Measurements from ENCODE around the gene TSC22D1. TPM values are rescaled to one million over a fixed set of nuclear protein-coding genes. Genes with fewer than 3 reads are reported as not detected.
A peak's percentile ranks its signal among the peaks of the same experiment; 100 is the strongest.

TSC22D1 gene
- total RNA-seq, 1 donor from 2014 or later, result 97.7 TPM

DNA sequence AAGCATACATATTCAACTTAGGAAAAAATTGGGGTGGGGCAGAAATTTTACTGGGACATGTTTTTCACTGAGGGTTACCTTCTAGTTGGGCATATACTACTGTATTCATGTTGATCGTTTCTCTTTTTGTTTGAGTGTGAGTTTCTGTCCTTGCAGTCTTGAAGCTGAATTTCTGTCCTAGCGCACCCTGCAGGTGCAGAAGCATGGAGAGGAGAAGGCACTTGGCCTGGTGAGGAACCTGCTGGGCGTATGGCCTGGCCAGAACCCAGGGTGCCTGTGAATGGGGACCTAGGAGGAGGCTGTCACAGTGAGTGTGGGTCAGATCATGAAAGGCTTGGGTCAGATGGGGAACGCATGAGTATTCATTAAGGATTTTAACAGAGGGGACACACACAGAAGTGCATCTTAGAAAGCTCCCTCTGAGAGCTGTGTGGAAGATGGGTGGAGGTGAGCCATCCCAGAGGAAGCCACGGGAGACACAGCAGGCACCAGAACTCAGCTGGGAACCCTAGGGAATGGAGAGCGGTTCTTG lies 165.7 kb downstream of the TSC22D1 start:
- Histone ChIP-seq H3K36me3 (no peaks in the 10 kb centered on the region), H3K27me3 (no peaks in the 10 kb centered on the region), H3K9me3 (no peaks in the 10 kb centered on the region), H3K27ac (no peak overlapping the region), H3K4me3 (no peak overlapping the region), H3K4me1 (no peaks in the 10 kb centered on the region)
- intact Hi-C loops (cut with DNase I), result no loop called here
- TF ChIP-seq, protein P1, sequence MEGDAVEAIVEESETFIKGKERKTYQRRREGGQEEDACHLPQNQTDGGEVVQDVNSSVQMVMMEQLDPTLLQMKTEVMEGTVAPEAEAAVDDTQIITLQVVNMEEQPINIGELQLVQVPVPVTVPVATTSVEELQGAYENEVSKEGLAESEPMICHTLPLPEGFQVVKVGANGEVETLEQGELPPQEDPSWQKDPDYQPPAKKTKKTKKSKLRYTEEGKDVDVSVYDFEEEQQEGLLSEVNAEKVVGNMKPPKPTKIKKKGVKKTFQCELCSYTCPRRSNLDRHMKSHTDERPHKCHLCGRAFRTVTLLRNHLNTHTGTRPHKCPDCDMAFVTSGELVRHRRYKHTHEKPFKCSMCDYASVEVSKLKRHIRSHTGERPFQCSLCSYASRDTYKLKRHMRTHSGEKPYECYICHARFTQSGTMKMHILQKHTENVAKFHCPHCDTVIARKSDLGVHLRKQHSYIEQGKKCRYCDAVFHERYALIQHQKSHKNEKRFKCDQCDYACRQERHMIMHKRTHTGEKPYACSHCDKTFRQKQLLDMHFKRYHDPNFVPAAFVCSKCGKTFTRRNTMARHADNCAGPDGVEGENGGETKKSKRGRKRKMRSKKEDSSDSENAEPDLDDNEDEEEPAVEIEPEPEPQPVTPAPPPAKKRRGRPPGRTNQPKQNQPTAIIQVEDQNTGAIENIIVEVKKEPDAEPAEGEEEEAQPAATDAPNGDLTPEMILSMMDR (IDR thresholded peaks at IDR 0.05), result no peak
- peak in 1 of 2 donors; percentile 28 for DNase-seq (ENCODE audit: low spot score in 2 of 2)

DNA sequence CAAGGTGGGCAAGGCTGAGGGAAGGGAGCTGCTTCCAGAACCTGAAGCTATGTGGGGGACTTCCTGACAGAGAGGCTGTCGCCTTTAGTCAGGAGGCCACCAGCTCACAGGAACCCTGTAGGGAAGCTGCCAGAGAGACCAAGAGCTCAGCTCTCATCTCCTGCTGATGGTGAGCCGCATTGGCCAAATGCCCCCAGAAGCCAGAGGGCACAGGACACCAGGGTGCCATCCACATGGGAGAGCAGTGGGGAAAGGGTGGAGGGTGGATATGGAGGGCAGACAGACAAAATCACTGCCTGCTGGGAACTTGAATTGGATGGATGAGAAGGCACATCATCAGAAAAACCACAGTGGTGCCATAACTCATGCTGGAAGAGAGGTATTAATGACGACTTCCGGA lies 166.5 kb downstream of the TSC22D1 start:
- Histone ChIP-seq H3K9me3 (no peaks in the 10 kb centered on the region), H3K27me3 (no peaks in the 10 kb centered on the region), H3K4me3 (no peak overlapping the region), H3K36me3 (no peaks in the 10 kb centered on the region), H3K27ac (no peak overlapping the region), H3K4me1 (no peaks in the 10 kb centered on the region)
- TF ChIP-seq, protein P1 (IDR thresholded peaks at IDR 0.05), result no peak
- intact Hi-C loops (cut with DNase I), result no loop called here
- peak in 1 of 2 donors; percentile 18 for DNase-seq (ENCODE audit: low spot score in 2 of 2)

DNA sequence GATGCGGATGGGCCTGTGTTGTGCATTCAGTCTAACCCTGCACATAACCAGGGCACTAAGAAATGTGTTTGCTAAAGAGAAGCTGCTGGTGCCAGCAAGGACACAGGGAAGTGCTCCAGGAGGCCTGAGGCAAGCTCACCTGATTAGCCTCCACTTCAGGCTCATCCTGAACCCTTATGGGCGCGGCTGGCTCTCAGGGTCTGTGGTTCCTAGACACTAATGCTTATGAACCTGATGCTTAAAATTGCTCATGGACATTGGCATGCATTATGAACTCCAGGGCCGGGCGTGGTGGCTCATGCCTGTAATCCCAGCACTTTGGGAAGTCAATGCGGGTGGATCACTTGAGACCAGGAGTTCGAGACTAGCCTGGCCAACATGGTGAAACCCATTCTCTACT lies 168.2 kb downstream of the TSC22D1 start:
- intact Hi-C loops (cut with DNase I), result no loop called here
- TF ChIP-seq, protein P1 (IDR thresholded peaks at IDR 0.05), result no peak
- DNase-seq (ENCODE audit: low spot score in 2 of 2), result peak in 1 of 2 donors; percentile 41
- no peaks in the 10 kb centered on the region for H3K9me3 ChIP-seq
- no peaks in the 10 kb centered on the region for H3K36me3 ChIP-seq
- no peak overlapping the region for H3K27ac ChIP-seq
- H3K4me3 ChIP-seq, result no peak overlapping the region
- no peaks in the 10 kb centered on the region for H3K27me3 ChIP-seq
- H3K4me1 ChIP-seq, result no peaks in the 10 kb centered on the region

DNA sequence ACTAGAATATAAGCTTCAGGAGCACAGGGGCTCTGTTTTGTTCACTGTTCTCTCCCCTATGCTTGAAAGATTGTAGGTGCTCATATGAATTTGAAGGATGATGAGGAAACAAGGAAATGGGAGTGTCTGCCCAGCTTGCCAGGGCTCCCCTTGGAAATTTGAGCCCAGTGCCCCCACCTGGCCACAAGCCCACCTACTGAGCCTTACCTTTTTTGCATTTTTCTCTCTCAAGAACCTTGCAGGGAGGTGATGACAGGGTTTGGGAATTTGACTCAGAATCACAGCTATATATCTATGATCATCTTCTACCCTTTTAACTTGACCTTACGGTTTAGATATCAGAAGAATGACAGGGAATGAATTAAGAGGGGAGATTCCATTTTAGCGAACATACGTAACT lies 168.8 kb downstream of the TSC22D1 start:
- TF ChIP-seq, protein P1 (IDR thresholded peaks at IDR 0.05), result no peak

DNA sequence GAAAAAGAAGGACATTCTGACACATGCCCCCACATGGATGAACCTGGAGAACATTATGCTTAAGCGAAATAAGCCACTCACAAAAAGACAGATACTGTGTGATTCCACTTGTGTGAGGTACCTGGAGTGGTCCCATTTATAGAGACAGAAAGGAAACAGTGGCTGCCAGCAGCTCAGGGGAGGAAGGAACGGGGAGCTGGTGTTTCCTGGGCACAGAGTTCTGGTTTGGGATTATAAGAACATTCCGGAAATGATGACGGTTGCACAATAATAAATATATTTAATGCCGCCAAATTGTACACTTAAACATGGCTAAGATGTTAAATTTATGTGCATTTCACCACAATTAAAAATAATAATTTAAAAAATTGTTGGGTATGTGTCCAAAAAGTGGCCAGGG lies 169.5 kb downstream of the TSC22D1 start:
- Histone ChIP-seq H3K4me1 (no peaks in the 10 kb centered on the region), H3K9me3 (no peaks in the 10 kb centered on the region), H3K36me3 (no peaks in the 10 kb centered on the region), H3K27me3 (no peaks in the 10 kb centered on the region), H3K27ac (no peak overlapping the region), H3K4me3 (no peak overlapping the region)
- intact Hi-C loops (cut with DNase I), result no loop called here
- DNase-seq (ENCODE audit: low spot score in 2 of 2), result no peak
- TF ChIP-seq, protein P1 (IDR thresholded peaks at IDR 0.05), result no peak

More for the DNA sequence above, 168.8 kb downstream of the TSC22D1 start:
- intact Hi-C loops (cut with DNase I), result no loop called here
- Histone ChIP-seq H3K4me1 (no peaks in the 10 kb centered on the region), H3K27me3 (no peaks in the 10 kb centered on the region), H3K9me3 (no peaks in the 10 kb centered on the region), H3K27ac (no peak overlapping the region), H3K4me3 (no peak overlapping the region), H3K36me3 (no peaks in the 10 kb centered on the region)
- DNase-seq (ENCODE audit: low spot score in 2 of 2), result peak in 1 of 2 donors; percentile 13
